Natural killer cell treated with Interleukin-12 subunit alpha and Interleukin-12 subunit beta and Interleukin-15 and Interleukin-18, amount 100 ng/mL, for 72 hours (primary cell): ENCODE results near the gene TCHP. TPM values are rescaled to one million over a fixed set of nuclear protein-coding genes. Genes with fewer than 3 reads are reported as not detected.

Source experiments
- ATAC-seq, 2 donors: fragments of 150-1000 bp; cut with Tn5 transposase in 1 of 2; sonication (Bioruptor Pico), chemical (Tn5 transposase) in 1 of 2; 2 replicates each; pipeline ENCODE4 v1.10.0; 2021
- DNase-seq: peaks from one replicate; pipeline ENCODE4 v3.0.0; 2022; ENCODE audit warnings: low spot score
- H3K27ac Mint-ChIP-seq, 2 donors: 1 replicate in 1 of 2; 2 replicates in 1 of 2; pipeline ENCODE4 v1.8.0; 2022; ENCODE audit warnings: mixed read lengths in 2 of 2, mild to moderate bottlenecking in 1 of 2, moderate library complexity in 1 of 2
- H3K27me3 Mint-ChIP-seq, 2 donors: 1 replicate in 1 of 2; 2 replicates in 1 of 2; pipeline ENCODE4 v1.8.0; 2022; ENCODE audit warnings: mixed read lengths in 2 of 2
- H3K36me3 Mint-ChIP-seq: one replicate; pipeline ENCODE4 v1.8.0; 2022; ENCODE audit warnings: mixed read lengths
- H3K4me1 Mint-ChIP-seq, 2 donors: 1 replicate in 1 of 2; 2 replicates in 1 of 2; pipeline ENCODE4 v1.8.0; 2022; ENCODE audit warnings: low read depth in 2 of 2, mixed read lengths in 2 of 2, mild to moderate bottlenecking in 1 of 2
- H3K4me3 Mint-ChIP-seq: one replicate; pipeline ENCODE4 v1.8.0; 2022; ENCODE audit warnings: mixed read lengths
- H3K9me3 Mint-ChIP-seq: 2 replicates; pipeline ENCODE4 v1.8.0; 2022; ENCODE audit warnings: mixed read lengths
- total RNA-seq, 2 donors: library from RNA; stranded (reverse); gene quantifications; one replicate each; pipeline ENCODE4 v1.2.3, GENCODE V29; 2022

TCHP gene
- total RNA-seq, 2 donors from 2014 or later, result 20.5 to 31.1 TPM

- DNase-seq, result no peak
- Mint-ChIP-seq H3K36me3 (peaks cover 27% of the 10 kb centered on the region), H3K9me3 (no peaks in the 10 kb centered on the region), H3K27me3 (no peaks in the 10 kb centered on the region), H3K4me1 (peaks cover 0 to 12% of the 10 kb centered on the region in 2 donors), H3K4me3 (no peak overlapping the region), H3K27ac (no peak overlapping the region)
- no peak for ATAC-seq
Measured at GRCh38 chr12:109910254-109910968, 10.3 kb downstream of the TCHP start.

- no peak for DNase-seq
- Mint-ChIP-seq H3K27me3 (no peaks in the 10 kb centered on the region), H3K4me1 (peaks cover 0 to 17% of the 10 kb centered on the region in 2 donors), H3K36me3 (peaks cover 27% of the 10 kb centered on the region), H3K9me3 (no peaks in the 10 kb centered on the region), H3K4me3 (no peak overlapping the region), H3K27ac (no peak overlapping the region)
- ATAC-seq, result peak; percentile 46 to 67
Measured at GRCh38 chr12:109910969-109911348, 10.9 kb downstream of the TCHP start.

- ATAC-seq (no peak), DNase-seq (no peak)
- Mint-ChIP-seq H3K4me3 (no peak overlapping the region), H3K9me3 (no peaks in the 10 kb centered on the region), H3K27ac (no peak overlapping the region), H3K4me1 (peaks cover 0 to 18% of the 10 kb centered on the region in 2 donors), H3K36me3 (peaks cover 17% of the 10 kb centered on the region), H3K27me3 (no peaks in the 10 kb centered on the region)
Measured at GRCh38 chr12:109912855-109913321, 12.8 kb downstream of the TCHP start.

GRCh38 chr12:109914461-109914860 lies 14.4 kb downstream of the TCHP start:
- peaks cover 0 to 11% of the 10 kb centered on the region in 2 donors for H3K4me1 Mint-ChIP-seq
- ATAC-seq, result no peak
- no peak overlapping the region for H3K4me3 Mint-ChIP-seq

GRCh38 chr12:109915171-109916040 lies 15.3 kb downstream of the TCHP start:
- ATAC-seq (no peak), DNase-seq (no peak)
- Mint-ChIP-seq H3K27me3 (no peaks in the 10 kb centered on the region), H3K4me1 (peaks cover 0 to 11% of the 10 kb centered on the region in 2 donors), H3K9me3 (no peaks in the 10 kb centered on the region), H3K36me3 (peaks cover 11% of the 10 kb centered on the region), H3K27ac (no peak overlapping the region), H3K4me3 (no peak overlapping the region)

More at GRCh38 chr12:109914461-109914860, 14.4 kb downstream of the TCHP start:
- no peaks in the 10 kb centered on the region for H3K27me3 Mint-ChIP-seq
- no peak overlapping the region for H3K27ac Mint-ChIP-seq
- no peaks in the 10 kb centered on the region for H3K9me3 Mint-ChIP-seq
- DNase-seq, result no peak
- peaks cover 11% of the 10 kb centered on the region for H3K36me3 Mint-ChIP-seq

- no peaks in the 10 kb centered on the region for H3K27me3 Mint-ChIP-seq
- H3K4me3 Mint-ChIP-seq, result no peak overlapping the region
- ATAC-seq (no peak), DNase-seq (no peak)
- H3K4me1 Mint-ChIP-seq, result peaks cover 0 to 15% of the 10 kb centered on the region in 2 donors
- peaks cover 14% of the 10 kb centered on the region for H3K36me3 Mint-ChIP-seq
- H3K27ac Mint-ChIP-seq, result no peak overlapping the region
- H3K9me3 Mint-ChIP-seq, result no peaks in the 10 kb centered on the region
Measured at GRCh38 chr12:109916045-109916444, 16.0 kb downstream of the TCHP start.

- Mint-ChIP-seq H3K27me3 (no peaks in the 10 kb centered on the region), H3K4me1 (peaks cover 0 to 14% of the 10 kb centered on the region in 2 donors), H3K27ac (peak overlapping the region in 1 of 2 donors; percentile 39), H3K36me3 (peaks cover 10% of the 10 kb centered on the region), H3K9me3 (no peaks in the 10 kb centered on the region), H3K4me3 (no peak overlapping the region)
- DNase-seq (no peak), ATAC-seq (no peak)
Measured at GRCh38 chr12:109919456-109919855, 19.4 kb downstream of the TCHP start.

GRCh38 chr12:109920261-109920780 lies 20.2 kb downstream of the TCHP start:
- peaks cover 0 to 18% of the 10 kb centered on the region in 2 donors for H3K4me1 Mint-ChIP-seq
- peak overlapping the region in 1 of 2 donors; percentile 39 for H3K27ac Mint-ChIP-seq
- peaks cover 10% of the 10 kb centered on the region for H3K36me3 Mint-ChIP-seq
- no peak overlapping the region for H3K4me3 Mint-ChIP-seq
- H3K27me3 Mint-ChIP-seq, result no peaks in the 10 kb centered on the region
- ATAC-seq, result no peak
- no peaks in the 10 kb centered on the region for H3K9me3 Mint-ChIP-seq
- DNase-seq, result no peak

- no peak overlapping the region for H3K4me3 Mint-ChIP-seq
- peaks cover 10% of the 10 kb centered on the region for H3K36me3 Mint-ChIP-seq
- no peak for DNase-seq
- peaks cover 0 to 12% of the 10 kb centered on the region in 2 donors for H3K4me1 Mint-ChIP-seq
- no peak overlapping the region for H3K27ac Mint-ChIP-seq
- no peaks in the 10 kb centered on the region for H3K27me3 Mint-ChIP-seq
- H3K9me3 Mint-ChIP-seq, result no peaks in the 10 kb centered on the region
- ATAC-seq, result no peak
Measured at GRCh38 chr12:109921982-109922381, 21.9 kb downstream of the TCHP start.

- peaks cover 6% of the 10 kb centered on the region for H3K36me3 Mint-ChIP-seq
- ATAC-seq (no peak), DNase-seq (no peak)
- no peaks in the 10 kb centered on the region for H3K27me3 Mint-ChIP-seq
- H3K4me3 Mint-ChIP-seq, result no peak overlapping the region
- H3K4me1 Mint-ChIP-seq, result peaks cover 0 to 16% of the 10 kb centered on the region in 2 donors
- no peaks in the 10 kb centered on the region for H3K9me3 Mint-ChIP-seq
- peak overlapping the region in 1 of 2 donors; percentile 22 for H3K27ac Mint-ChIP-seq
Measured at GRCh38 chr12:109923038-109923437, 23.0 kb downstream of the TCHP start.

- H3K4me3 Mint-ChIP-seq, result no peak overlapping the region
- DNase-seq (no peak), ATAC-seq (no peak)
- H3K27ac Mint-ChIP-seq, result peak overlapping the region in 1 of 2 donors; percentile 22
- peaks cover 0 to 16% of the 10 kb centered on the region in 2 donors for H3K4me1 Mint-ChIP-seq
- H3K36me3 Mint-ChIP-seq, result peaks cover 5% of the 10 kb centered on the region
- H3K9me3 Mint-ChIP-seq, result no peaks in the 10 kb centered on the region
- H3K27me3 Mint-ChIP-seq, result no peaks in the 10 kb centered on the region
Measured at GRCh38 chr12:109923481-109924245, 23.6 kb downstream of the TCHP start.

GRCh38 chr12:109925185-109925840 lies 25.2 kb downstream of the TCHP start:
- H3K27me3 Mint-ChIP-seq, result no peaks in the 10 kb centered on the region
- peaks cover 5% of the 10 kb centered on the region for H3K36me3 Mint-ChIP-seq
- ATAC-seq (peak in 1 of 2 donors; percentile 44), DNase-seq (no peak)
- no peak overlapping the region for H3K4me3 Mint-ChIP-seq
- no peak overlapping the region for H3K27ac Mint-ChIP-seq
- peaks cover 0 to 16% of the 10 kb centered on the region in 2 donors for H3K4me1 Mint-ChIP-seq
- no peaks in the 10 kb centered on the region for H3K9me3 Mint-ChIP-seq

GRCh38 chr12:109926016-109926415 lies 25.9 kb downstream of the TCHP start:
- H3K4me3 Mint-ChIP-seq, result no peak overlapping the region
- H3K27me3 Mint-ChIP-seq, result no peaks in the 10 kb centered on the region
- H3K9me3 Mint-ChIP-seq, result no peaks in the 10 kb centered on the region
- ATAC-seq (no peak), DNase-seq (no peak)
- H3K36me3 Mint-ChIP-seq, result peaks cover 2% of the 10 kb centered on the region
- peaks cover 0 to 10% of the 10 kb centered on the region in 2 donors for H3K4me1 Mint-ChIP-seq
- no peak overlapping the region for H3K27ac Mint-ChIP-seq
